Gastrocnemius medialis (tissue), 4 donors: ENCODE measurements around the gene BPGM. TPM values are rescaled to one million over a fixed set of nuclear protein-coding genes. Genes with fewer than 3 reads are reported as not detected.

ENCODE experiments used
- ATAC-seq, 2 donors: fragments of 150-250 bp; one replicate each; pipeline ENCODE4 v1.9.1; 2016
- DNase-seq, 2 donors: peaks; one replicate each; pipeline ENCODE4 v3.0.0-alpha.2; 2019
- H3K27ac ChIP-seq, 4 donors: fragments of 200-600 bp; sonication (generic); 1 replicate in 1 of 4; 2 replicates in 3 of 4; pipeline ENCODE4 v1.5.1; 2016 to 2018; ENCODE audit warnings: mild to moderate bottlenecking in 2 of 4, moderate library complexity in 1 of 4
- H3K27me3 ChIP-seq, 3 donors: fragments of 200-600 bp; sonication (generic) in 2 of 3; 1 replicate in 1 of 3; 2 replicates in 2 of 3; pipeline versions ENCODE4 v1.5.1 to v1.6.0; 2016 to 2019; ENCODE audit warnings: mild to moderate bottlenecking in 1 of 3, moderate library complexity in 1 of 3
- H3K36me3 ChIP-seq, 2 donors: fragments of 200-600 bp; sonication (generic) in 1 of 2; one replicate each; pipeline ENCODE4 v1.5.1; 2017 to 2018
- H3K4me1 ChIP-seq, 2 donors: fragments of 200-600 bp; sonication (generic) in 1 of 2; one replicate each; pipeline ENCODE4 v1.5.1; 2016 to 2017; ENCODE audit warnings: mild to moderate bottlenecking in 2 of 2
- H3K4me3 ChIP-seq, 4 donors: fragments of 200-600 bp; sonication (generic) in 3 of 4; 1 replicate in 1 of 4; 2 replicates in 3 of 4; pipeline ENCODE4 v1.5.1; 2016 to 2019; ENCODE audit warnings: mild to moderate bottlenecking in 2 of 4
- H3K9me3 ChIP-seq, 3 donors: fragments of 200-600 bp; sonication (generic) in 2 of 3; 1 replicate in 1 of 3; 2 replicates in 2 of 3; pipeline ENCODE4 v1.5.1; 2016 to 2019
- CTCF ChIP-seq, 5 experiments: fragments of 450-650 bp in 3 of 5; fragments of 200-600 bp in 2 of 5; sonication (generic) in 2 of 5; IDR thresholded peaks in 4 of 5; conservative IDR thresholded peaks in 1 of 5; 1 replicate in 4 of 5; 2 replicates in 1 of 5; pipeline ENCODE4 v1.5.1; 2016 to 2019; ENCODE audit warnings: antibody characterized with exemption in 5 of 5, mild to moderate bottlenecking in 3 of 5, moderate library complexity in 3 of 5
- POLR2A ChIP-seq, 2 donors: fragments of 450-650 bp; IDR thresholded peaks; one replicate each; pipeline ENCODE4 v1.6.1; 2017; ENCODE audit warnings: antibody characterized with exemption in 2 of 2, mild to moderate bottlenecking in 2 of 2, moderate library complexity in 2 of 2
- in situ Hi-C, 4 donors: fragments of 200-750 bp; cut with MboI; loops; one replicate each; pipeline versions ENCODE4 v1.15.0 to v1.8.0; 2017; ENCODE audit warnings: low sequenced_read_pairs in 4 of 4
- intact Hi-C: fragments of 100-400 bp; cut with DNase I; formaldehyde crosslinking; loops from one replicate; pipeline ENCODE4 v1.15.1; 2023; ENCODE audit warnings: low total_unique reads
- total RNA-seq, 4 donors: library from RNA; depleted of rRNA; stranded (reverse); fragments of >200 nt; gene quantifications; one replicate each; pipeline versions ENCODE4 v1.1.0 to v1.2.3, GENCODE V29; 2016

Gene BPGM
- total RNA-seq, 4 donors from 2014 or later = 11.3 to 24.5 (median 13.6) TPM

GRCh38 chr7:134701272-134701671, 54.6 kb downstream of the BPGM start:
- no peak overlapping the region for H3K27ac ChIP-seq
- H3K4me3 ChIP-seq = no peak overlapping the region
- in situ Hi-C loops = no loop called here
- ATAC-seq = no peak
- H3K4me1 ChIP-seq = no peaks in the 10 kb centered on the region
- H3K9me3 ChIP-seq = no peaks in the 10 kb centered on the region
- intact Hi-C loops = loop anchor here (10.0 kb wide), 1 partner anchor 134 kb away; no protein-coding TSS in a partner anchor
- no peaks in the 10 kb centered on the region for H3K36me3 ChIP-seq
- TF ChIP-seq POLR2A (IDR thresholded peaks at IDR 0.05) = no peak
- peak in 1 of 5 experiments; percentile 20 for TF ChIP-seq CTCF (IDR thresholded peaks at IDR 0.05 in 4 of 5, conservative IDR thresholded peaks at IDR 0.05 in 1 of 5)
- H3K27me3 ChIP-seq = no peaks in the 10 kb centered on the region
- DNase-seq = no peak

GRCh38 chr7:134702366-134703240, 56.0 kb downstream of the BPGM start:
- no peak for TF ChIP-seq POLR2A (IDR thresholded peaks at IDR 0.05)
- no peak for TF ChIP-seq CTCF (IDR thresholded peaks at IDR 0.05 in 4 of 5, conservative IDR thresholded peaks at IDR 0.05 in 1 of 5)
- Histone ChIP-seq H3K4me1 (no peaks in the 10 kb centered on the region), H3K36me3 (no peaks in the 10 kb centered on the region), H3K4me3 (no peak overlapping the region), H3K27ac (peak overlapping the region; percentile 43 to 72 (median 62)), H3K9me3 (no peaks in the 10 kb centered on the region), H3K27me3 (no peaks in the 10 kb centered on the region)
- DNase-seq = no peak
- in situ Hi-C loops (no loop called here), intact Hi-C loops (loop anchor here (10.0 kb wide), 1 partner anchor 132 kb away; no protein-coding TSS in a partner anchor)
- no peak for ATAC-seq

- H3K9me3 ChIP-seq = no peaks in the 10 kb centered on the region
- no peak for ATAC-seq
- no peaks in the 10 kb centered on the region for H3K27me3 ChIP-seq
- intact Hi-C loops = loop anchor here (10.0 kb wide), 1 partner anchor 132 kb away; no protein-coding TSS in a partner anchor
- peak overlapping the region; percentile 43 to 72 (median 62) for H3K27ac ChIP-seq
- H3K4me1 ChIP-seq = no peaks in the 10 kb centered on the region
- TF ChIP-seq CTCF (IDR thresholded peaks at IDR 0.05 in 4 of 5, conservative IDR thresholded peaks at IDR 0.05 in 1 of 5) = no peak
- TF ChIP-seq POLR2A (IDR thresholded peaks at IDR 0.05) = no peak
- H3K36me3 ChIP-seq = no peaks in the 10 kb centered on the region
- H3K4me3 ChIP-seq = no peak overlapping the region
- in situ Hi-C loops = no loop called here
- no peak for DNase-seq
Measured at GRCh38 chr7:134703241-134703594, 56.6 kb downstream of the BPGM start.

GRCh38 chr7:134703782-134704181, 57.1 kb downstream of the BPGM start:
- no peaks in the 10 kb centered on the region for H3K4me1 ChIP-seq
- ATAC-seq (peak; percentile 36 to 52), DNase-seq (peak in 1 of 2 donors; percentile 14)
- H3K27ac ChIP-seq = peak overlapping the region; percentile 43 to 72 (median 62)
- no peaks in the 10 kb centered on the region for H3K36me3 ChIP-seq
- H3K27me3 ChIP-seq = no peaks in the 10 kb centered on the region
- H3K4me3 ChIP-seq = no peak overlapping the region
- no peak for TF ChIP-seq CTCF (IDR thresholded peaks at IDR 0.05 in 4 of 5, conservative IDR thresholded peaks at IDR 0.05 in 1 of 5)
- no peak for TF ChIP-seq POLR2A (IDR thresholded peaks at IDR 0.05)
- in situ Hi-C loops = no loop called here
- no peaks in the 10 kb centered on the region for H3K9me3 ChIP-seq
- intact Hi-C loops = loop anchor here (10.0 kb wide), 1 partner anchor 131 kb away; no protein-coding TSS in a partner anchor
